HG03039 (cell line): ENCODE results near the gene TGM5.
"Not testable (repeated sequence)": the region's sequence is repeated elsewhere in the genome, so short reads cannot be mapped to it uniquely, and the experiment has no call there.

Source experiments
- ATAC-seq: cut with Tn5 transposase; IDR thresholded peaks from one replicate; pipeline ENCODE4 v1.9.1; 2021; ENCODE audit warnings: mild to moderate bottlenecking, moderate library complexity; ENCODE audit not compliant: unreplicated experiment

The TGM5 gene

DNA sequence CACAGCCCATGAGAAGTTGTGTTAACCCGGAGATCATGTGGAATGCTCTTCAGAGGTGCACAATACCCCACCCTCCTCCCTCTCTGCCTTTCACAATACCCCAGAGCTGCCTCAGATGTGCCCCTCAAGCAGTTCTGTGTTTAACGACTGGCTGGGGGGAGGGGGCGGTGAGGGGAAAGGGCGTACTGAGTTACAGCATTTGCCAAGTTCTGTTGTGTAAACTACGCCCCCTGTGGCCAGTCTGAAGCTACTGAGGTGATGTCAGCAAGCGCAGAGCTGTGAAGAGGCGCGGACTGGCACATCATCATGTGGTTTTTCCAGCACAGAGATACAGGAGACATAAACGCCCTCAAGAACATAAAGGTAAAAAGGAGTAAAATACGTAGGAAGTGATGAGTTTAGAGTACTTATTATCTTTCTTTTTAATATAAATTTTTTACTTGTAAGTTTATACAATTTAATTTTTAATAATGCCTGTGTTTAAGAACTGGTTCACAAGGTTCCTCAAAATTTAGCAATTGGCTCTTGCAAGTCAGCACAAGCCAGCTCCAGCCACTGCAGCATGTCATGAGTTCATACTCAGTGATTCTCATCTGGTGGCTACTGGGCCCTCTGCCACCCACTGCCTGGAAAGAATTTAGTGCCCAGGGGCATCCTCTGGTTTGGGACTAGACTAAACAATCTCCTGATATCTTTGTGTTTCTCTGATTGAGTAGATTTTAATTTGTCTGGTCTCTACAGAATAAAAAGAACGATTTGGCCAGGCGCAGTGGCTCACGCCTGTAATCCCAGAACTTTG, 47.6 kb downstream of the TGM5 start:
- ATAC-seq: no peak

GRCh38 chr15:43215961-43216360, 50.8 kb downstream of the TGM5 start:
- no peak for ATAC-seq

- ATAC-seq: no peak
Observed at GRCh38 chr15:43214592-43215295, 52.0 kb downstream of the TGM5 start.

DNA sequence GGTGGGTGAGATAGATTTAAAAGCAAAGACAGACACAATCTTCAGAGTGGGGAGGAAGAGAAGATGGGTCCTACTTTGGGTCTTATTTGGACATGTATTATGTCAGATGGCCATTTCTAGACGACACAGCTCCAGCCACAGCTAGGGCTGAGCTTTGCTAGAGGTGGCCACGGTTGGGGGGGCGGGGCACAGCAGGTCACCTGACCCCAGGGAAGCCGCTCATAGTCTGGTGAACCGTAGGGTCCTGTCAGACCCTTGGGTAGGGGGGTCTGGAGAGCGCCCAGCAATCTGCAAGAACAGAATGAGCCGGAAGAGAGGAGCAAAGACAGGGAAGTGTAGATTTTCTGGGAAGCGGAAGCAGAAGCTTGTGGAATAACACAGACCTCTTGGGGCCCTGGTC, 52.6 kb downstream of the TGM5 start:
- no peak for ATAC-seq

DNA sequence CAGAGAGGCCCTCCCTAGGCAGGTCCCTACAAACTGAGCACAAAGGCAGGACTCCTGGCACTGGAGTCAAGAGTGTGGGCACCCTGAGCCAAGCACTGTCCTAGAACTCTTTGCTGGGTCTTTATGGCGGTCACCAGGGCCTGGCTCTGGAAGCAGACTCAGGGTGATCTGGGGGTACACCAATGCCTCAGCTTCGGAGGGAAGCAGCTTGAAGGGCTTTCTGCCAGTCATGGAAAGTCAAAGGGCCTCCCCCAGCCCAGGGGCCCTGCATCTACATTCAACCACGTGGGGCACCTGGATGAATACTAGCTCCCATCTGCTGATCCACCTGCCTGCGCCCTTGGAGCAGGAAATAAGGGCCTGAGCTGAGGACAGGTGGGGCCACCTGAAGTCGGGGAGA, 53.3 kb downstream of the TGM5 start:
- ATAC-seq: no peak

- ATAC-seq: no peak
Observed at GRCh38 chr15:43212951-43213350, 53.8 kb downstream of the TGM5 start.

DNA sequence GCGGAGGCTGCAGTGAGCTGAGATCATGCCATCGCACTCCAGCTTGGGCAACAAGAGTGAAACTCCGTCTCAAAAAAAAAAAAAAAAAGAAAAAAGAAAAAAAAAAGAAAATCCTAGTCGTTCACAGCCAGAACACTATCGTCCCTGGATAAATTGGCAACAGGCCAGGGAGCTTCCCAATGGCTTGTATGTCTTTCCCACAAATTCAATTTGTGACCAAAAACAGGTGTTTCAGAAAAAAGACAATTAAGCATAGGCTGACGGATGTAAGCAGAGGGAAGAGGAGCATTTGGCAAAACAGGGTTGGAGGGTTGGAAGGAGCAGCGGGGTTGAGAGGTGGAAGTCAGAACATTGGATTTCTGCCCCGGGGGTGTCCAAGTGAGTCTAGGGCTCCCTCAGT, 54.4 kb downstream of the TGM5 start:
- ATAC-seq: no peak

DNA sequence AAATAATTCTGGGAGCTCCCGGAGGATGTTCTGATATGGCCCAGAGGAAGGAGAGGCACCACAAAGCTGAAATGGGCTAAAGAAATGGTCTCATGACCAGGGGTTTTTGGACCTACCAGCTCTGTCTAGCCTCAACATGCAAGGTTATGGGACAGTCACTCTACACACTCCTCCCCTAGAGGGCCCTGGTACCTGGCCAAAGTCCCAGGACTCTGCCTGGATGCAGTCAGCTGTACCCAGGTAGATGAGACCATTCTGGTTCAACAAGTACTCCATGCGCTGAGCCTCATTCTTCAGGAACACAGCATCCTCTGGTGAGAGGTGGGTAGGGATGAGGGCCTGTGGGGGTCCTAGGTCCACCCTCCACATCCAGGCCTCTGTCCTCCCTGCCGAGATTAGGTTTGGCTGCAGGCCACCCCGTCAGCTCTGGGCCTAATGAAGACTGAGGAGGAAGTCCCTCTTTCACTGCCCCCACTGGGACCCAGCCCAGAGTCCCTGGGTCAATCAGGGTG, 55.4 kb downstream of the TGM5 start:
- no peak for ATAC-seq

GRCh38 chr15:43210807-43211206, 55.9 kb downstream of the TGM5 start:
- no peak for ATAC-seq

DNA sequence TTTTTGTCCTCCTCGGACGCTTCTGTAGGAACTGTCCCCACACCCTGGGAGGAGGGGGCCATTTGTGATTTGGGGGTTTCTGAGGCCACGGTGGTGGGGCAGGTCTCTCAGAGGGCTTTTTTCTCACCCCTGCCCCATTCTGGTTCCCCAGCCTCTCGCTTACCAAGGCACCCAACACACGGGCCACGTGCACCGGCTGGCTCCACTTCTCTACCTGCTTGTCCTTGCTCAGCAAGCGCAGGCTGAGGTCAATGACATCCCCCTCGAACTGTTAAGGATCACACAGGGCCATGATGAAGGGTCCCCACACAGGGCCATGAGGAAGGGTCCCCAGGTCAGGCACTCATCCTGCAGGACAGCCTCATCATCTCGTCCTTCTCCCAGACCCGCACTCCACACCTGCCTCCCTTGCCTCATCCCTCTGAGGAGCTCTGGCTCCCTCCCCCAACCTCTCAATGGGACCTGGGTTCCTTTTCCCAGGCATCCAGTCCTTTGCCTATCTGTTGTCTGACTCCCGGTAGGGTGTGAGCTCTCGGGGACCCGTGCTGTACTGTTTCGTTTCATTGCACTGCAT, 56.5 kb downstream of the TGM5 start:
- no peak for ATAC-seq

GRCh38 chr15:43209059-43209824, 57.5 kb downstream of the TGM5 start:
- no peak for ATAC-seq

DNA sequence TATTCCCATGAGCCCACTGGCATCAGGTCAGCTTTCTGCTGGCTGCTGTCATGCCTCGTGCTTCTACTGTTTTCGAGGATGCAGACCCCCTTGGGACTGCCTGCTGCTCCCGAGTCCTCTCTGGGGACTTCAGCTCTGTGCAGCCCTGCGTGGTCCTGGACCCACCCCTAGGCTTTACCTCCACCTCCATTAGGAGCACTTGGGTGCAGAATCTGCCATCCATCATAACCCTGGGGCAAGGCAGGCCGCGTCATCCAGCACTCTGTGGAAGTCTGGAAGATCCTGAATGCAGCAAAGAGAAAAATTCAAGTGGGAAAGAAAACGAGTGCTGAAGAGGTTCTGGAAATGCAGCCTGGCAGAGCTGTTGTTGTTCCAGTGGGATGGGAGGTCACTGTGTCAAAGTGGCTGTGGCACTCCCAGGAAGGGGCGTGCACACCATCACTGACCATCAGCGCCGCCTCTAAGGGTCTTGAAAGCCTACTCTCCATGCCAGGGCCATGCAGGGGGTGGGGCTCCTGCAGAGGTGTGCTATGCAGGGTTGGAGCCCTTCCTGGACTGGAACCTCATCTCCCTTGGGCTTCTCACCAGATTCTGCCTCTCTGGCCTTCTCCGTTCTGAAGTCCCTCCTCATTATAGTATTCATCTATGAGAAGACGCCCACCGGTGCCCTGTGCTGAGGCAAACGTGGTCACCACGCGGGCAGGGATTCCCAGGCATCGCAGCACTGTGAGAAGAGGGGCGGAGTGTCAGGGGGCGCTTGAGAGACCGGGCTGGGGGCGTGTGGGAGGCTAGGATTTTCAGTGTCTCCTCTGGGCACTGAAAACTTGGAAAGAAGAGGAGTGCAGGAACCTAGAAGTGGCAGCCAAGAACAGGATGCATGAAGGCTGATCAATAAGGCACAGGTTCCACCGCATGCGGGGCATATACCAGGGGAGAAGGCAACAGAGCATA, 58.4 kb downstream of the TGM5 start:
- ATAC-seq: no peak

DNA sequence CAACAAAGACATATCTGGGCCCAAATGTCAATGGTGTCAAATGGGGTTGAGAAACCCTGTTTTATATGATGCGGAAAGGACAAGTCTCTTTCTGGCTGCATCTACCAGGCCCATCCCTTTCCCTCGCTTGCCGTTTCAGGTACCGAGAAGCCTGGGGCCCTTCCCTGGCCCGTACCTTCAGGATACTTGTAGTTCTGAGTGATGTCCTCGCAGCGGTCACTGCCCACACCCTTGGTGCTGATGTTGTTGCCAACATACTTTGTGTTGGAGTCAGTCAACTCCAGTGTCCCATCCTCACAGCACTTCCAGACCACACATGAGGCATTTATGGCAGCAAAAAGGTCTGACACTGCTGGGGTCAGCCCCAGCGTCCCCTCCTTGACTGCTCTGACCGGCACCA, 59.7 kb downstream of the TGM5 start:
- ATAC-seq: no peak

DNA sequence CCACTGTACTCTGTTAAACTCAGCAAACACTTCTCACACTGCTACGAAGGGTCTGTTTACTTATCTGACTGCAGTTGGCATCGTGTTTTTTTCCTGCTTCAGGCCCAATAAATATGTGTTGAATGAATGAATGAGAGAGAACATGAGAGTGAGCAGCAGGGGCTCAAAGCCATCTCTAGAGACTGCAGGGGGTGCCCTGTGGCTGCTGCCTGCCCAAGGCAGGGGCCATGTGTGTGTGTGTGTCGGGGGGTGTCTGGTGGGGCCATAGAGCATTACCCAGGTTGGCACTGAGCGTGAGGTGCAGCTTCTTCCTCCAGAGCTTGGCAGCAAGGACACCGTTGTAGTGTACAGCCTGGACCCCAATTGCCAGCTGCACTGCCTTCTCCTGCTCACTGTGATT, 60.7 kb downstream of the TGM5 start:
- no peak for ATAC-seq

DNA sequence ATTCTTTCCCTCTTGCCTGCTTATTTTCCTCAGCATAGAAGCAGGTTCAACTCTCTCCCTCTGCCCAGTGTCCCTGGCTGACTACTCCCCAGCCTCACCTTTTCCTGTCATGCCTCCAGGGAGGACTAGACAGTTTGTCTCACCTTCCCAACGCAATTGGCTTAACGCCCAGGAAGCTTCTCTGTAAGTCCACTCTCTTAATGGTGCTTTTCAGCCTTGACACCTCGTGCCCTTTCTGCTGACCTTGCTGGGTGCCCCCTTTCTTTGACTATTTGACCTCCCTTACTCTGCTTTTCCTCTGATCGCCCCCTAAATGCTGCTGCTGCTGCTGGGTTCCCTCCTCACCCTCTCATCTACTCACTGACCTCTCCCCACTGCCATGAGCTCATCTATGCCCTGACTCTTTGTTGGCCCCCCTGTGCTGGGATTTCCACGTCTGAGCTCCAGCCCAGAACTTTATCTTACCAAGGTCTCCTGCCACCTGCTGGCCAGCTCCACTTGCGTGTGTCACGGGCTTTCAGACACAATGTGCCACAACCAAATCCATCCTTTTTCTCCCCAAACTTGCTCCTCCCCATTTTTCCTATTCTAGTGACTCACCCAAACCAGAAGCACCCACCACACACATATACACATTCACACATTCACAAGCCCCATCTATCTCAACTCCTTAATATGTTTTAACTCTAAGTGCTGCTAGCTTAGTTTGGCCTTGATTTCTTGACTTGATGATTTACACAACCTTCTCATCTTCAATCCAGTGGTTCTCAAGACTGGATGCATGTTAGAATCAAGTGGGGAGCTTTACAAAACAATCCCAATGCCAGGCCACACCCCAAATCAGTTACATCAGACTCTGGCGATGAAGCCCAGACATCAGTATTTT, 62.5 kb downstream of the TGM5 start:
- ATAC-seq: no peak

- ATAC-seq: no peak
Observed at GRCh38 chr15:43199945-43200488, 66.7 kb downstream of the TGM5 start.

GRCh38 chr15:43198992-43199391, 67.7 kb downstream of the TGM5 start:
- no peak for ATAC-seq

- not testable (repeated sequence) for ATAC-seq
Observed at GRCh38 chr15:43198556-43198955, 68.2 kb downstream of the TGM5 start.

DNA sequence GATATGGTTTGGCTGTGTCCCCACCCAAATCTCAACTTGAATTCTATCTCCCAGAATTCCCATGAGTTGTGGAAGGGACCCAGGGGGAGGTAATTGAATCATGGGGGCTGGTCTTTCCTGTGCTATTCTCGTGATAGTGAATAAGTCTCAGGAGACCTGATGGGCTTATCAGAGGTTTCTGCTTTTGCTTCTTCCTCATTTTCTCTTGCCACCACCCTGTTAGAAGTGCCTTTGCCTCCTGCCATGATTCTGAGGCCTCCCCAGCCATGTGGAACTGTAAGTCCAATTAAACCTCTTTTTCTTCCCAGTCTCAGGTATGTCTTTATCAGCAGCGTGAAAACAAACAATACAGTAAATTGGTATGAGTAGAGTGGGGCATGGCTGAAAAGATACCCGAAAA, 69.0 kb downstream of the TGM5 start:
- ATAC-seq: not testable (repeated sequence)
